SK-N-SH treated with all-trans-retinoic acid at 6 μM for 48 hours (cell line): Measurements from ENCODE around the gene FAF2.

ENCODE experiments used
- ATAC-seq: fragments of 200-7000 bp; cut with Tn5 transposase; 3 replicates; pipeline ENCODE4 v1.9.1; 2020; ENCODE audit warnings: mild to moderate bottlenecking, moderate library complexity
- ARNTL ChIP-seq: fragments of 450-650 bp; formaldehyde crosslinking; IDR thresholded peaks from 2 replicates; pipeline ENCODE4 v1.5.0; 2020; ENCODE audit warnings: low read depth, mild to moderate bottlenecking, moderate library complexity, borderline replicate concordance
- BACH2 ChIP-seq: fragments of 250-450 bp; sonication (Bioruptor Pico); IDR thresholded peaks from 2 replicates; pipeline ENCODE4 v1.9.0; 2021; ENCODE audit warnings: mild to moderate bottlenecking, borderline replicate concordance
- CSDC2 ChIP-seq: fragments of 250-450 bp; sonication (Bioruptor Pico); IDR thresholded peaks from 2 replicates; pipeline ENCODE4 v1.5.0; 2020; ENCODE audit warnings: mild to moderate bottlenecking, moderate library complexity
- ESRRG ChIP-seq: fragments of 250-450 bp; sonication (Bioruptor Pico); IDR thresholded peaks from 2 replicates; pipeline ENCODE4 v1.6.1; 2021; ENCODE audit warnings: mild to moderate bottlenecking
- GLIS3 ChIP-seq: fragments of 250-450 bp; sonication (Bioruptor Pico); IDR thresholded peaks from 2 replicates; pipeline ENCODE4 v1.5.0; 2020; ENCODE audit warnings: mild to moderate bottlenecking, moderate library complexity
- ISL1 ChIP-seq: fragments of 250-450 bp; sonication (Bioruptor Pico); IDR thresholded peaks from 2 replicates; pipeline ENCODE4 v2.1.2; 2022; ENCODE audit warnings: mild to moderate bottlenecking, moderate library complexity
- OSR1 ChIP-seq: fragments of 250-450 bp; sonication (Bioruptor Pico); IDR thresholded peaks from 2 replicates; pipeline ENCODE4 v1.8.0; 2022; ENCODE audit warnings: moderate library complexity, mild to moderate bottlenecking, inconsistent platforms
- PPARA ChIP-seq: fragments of 250-450 bp; sonication (Bioruptor Pico); IDR thresholded peaks from 2 replicates; pipeline ENCODE4 v1.5.0; 2020; ENCODE audit warnings: mild to moderate bottlenecking, borderline replicate concordance
- RARB ChIP-seq: fragments of 250-450 bp; sonication (Bioruptor Pico); IDR thresholded peaks from 2 replicates; pipeline ENCODE4 v1.8.0; 2021; ENCODE audit warnings: mild to moderate bottlenecking, moderate library complexity
- SNAI2 ChIP-seq: fragments of 250-450 bp; sonication (Bioruptor Pico); IDR thresholded peaks from 2 replicates; pipeline ENCODE4 v1.5.0; 2020; ENCODE audit warnings: mild to moderate bottlenecking, moderate library complexity
- TCF4 ChIP-seq: fragments of 250-450 bp; sonication (Bioruptor Pico); IDR thresholded peaks from 2 replicates; pipeline ENCODE4 v1.8.0; 2021; ENCODE audit warnings: mild to moderate bottlenecking, moderate library complexity, borderline replicate concordance
- TOX ChIP-seq: fragments of 250-450 bp; sonication (Bioruptor Pico); IDR thresholded peaks from 2 replicates; pipeline ENCODE4 v1.8.0; 2021; ENCODE audit warnings: mild to moderate bottlenecking, moderate library complexity, borderline replicate concordance
- TSHZ2 ChIP-seq: fragments of 250-450 bp; sonication (Bioruptor Pico); IDR thresholded peaks from 2 replicates; pipeline ENCODE4 v1.5.0; 2020; ENCODE audit warnings: mild to moderate bottlenecking, moderate library complexity
- ZC3H10 ChIP-seq: fragments of 250-450 bp; sonication (Bioruptor Pico); IDR thresholded peaks from 2 replicates; pipeline ENCODE4 v1.5.1; 2021; ENCODE audit warnings: mild to moderate bottlenecking, moderate library complexity
- ZFP3 ChIP-seq: fragments of 250-450 bp; sonication (Bioruptor Pico); IDR thresholded peaks from 2 replicates; pipeline ENCODE4 v1.5.0; 2020; ENCODE audit warnings: mild to moderate bottlenecking, moderate library complexity
- ZFP30 ChIP-seq: fragments of 450-650 bp; formaldehyde crosslinking; IDR thresholded peaks from 2 replicates; pipeline ENCODE4 v1.5.0; 2022; ENCODE audit warnings: mild to moderate bottlenecking, moderate library complexity
- ZNF565 ChIP-seq: fragments of 450-650 bp; formaldehyde crosslinking; conservative IDR thresholded peaks from 2 replicates; pipeline ENCODE4 v1.5.0; 2020; ENCODE audit warnings: low read depth, mild to moderate bottlenecking, moderate library complexity
- ZNF70 ChIP-seq: fragments of 450-650 bp; formaldehyde crosslinking; IDR thresholded peaks from 2 replicates; pipeline ENCODE4 v1.5.0; 2020; ENCODE audit warnings: mild to moderate bottlenecking, moderate library complexity
- ZNF8 ChIP-seq: fragments of 450-650 bp; formaldehyde crosslinking; IDR thresholded peaks from 2 replicates; pipeline ENCODE4 v1.5.0; 2020; ENCODE audit warnings: mild to moderate bottlenecking, moderate library complexity
- TF ChIP-seq, protein P1 (sequence below): fragments of 250-450 bp; sonication (Bioruptor Pico); IDR thresholded peaks from 2 replicates; pipeline ENCODE4 v1.8.0; 2021; ENCODE audit warnings: low read depth, mild to moderate bottlenecking, moderate library complexity, borderline replicate concordance
- TF ChIP-seq, protein P2 (sequence below): fragments of 250-450 bp; sonication (Bioruptor Pico); IDR thresholded peaks from 2 replicates; pipeline ENCODE4 v1.8.0; 2020; ENCODE audit warnings: mild to moderate bottlenecking, moderate library complexity, borderline replicate concordance
- TF ChIP-seq, protein P3 (sequence below): fragments of 250-450 bp; sonication (Bioruptor Pico); IDR thresholded peaks from 2 replicates; pipeline ENCODE4 v1.5.1; 2020; ENCODE audit warnings: low read depth, mild to moderate bottlenecking, moderate library complexity

Gene FAF2

GRCh38 chr5:176450077-176450476, 1.9 kb downstream of the FAF2 start:
- TF ChIP-seq, protein P1, sequence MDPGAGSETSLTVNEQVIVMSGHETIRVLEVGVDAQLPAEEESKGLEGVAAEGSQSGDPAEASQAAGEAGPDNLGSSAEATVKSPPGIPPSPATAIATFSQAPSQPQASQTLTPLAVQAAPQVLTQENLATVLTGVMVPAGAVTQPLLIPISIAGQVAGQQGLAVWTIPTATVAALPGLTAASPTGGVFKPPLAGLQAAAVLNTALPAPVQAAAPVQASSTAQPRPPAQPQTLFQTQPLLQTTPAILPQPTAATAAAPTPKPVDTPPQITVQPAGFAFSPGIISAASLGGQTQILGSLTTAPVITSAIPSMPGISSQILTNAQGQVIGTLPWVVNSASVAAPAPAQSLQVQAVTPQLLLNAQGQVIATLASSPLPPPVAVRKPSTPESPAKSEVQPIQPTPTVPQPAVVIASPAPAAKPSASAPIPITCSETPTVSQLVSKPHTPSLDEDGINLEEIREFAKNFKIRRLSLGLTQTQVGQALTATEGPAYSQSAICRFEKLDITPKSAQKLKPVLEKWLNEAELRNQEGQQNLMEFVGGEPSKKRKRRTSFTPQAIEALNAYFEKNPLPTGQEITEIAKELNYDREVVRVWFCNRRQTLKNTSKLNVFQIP, result no peak
- TF ChIP-seq SNAI2 (CRISPR knock-in tag) (no peak), TOX (CRISPR knock-in tag) (no peak), ZNF565 (CRISPR knock-in tag) (no peak), TSHZ2 (CRISPR knock-in tag) (no peak), ZC3H10 (CRISPR knock-in tag) (no peak), GLIS3 (CRISPR knock-in tag) (no peak), BACH2 (CRISPR knock-in tag) (no peak), ZNF70 (CRISPR knock-in tag) (no peak), ISL1 (CRISPR knock-in tag) (no peak), PPARA (no peak), ARNTL (CRISPR knock-in tag) (no peak), TCF4 (no peak), ZFP30 (CRISPR knock-in tag) (no peak)
- TF ChIP-seq, protein P2, sequence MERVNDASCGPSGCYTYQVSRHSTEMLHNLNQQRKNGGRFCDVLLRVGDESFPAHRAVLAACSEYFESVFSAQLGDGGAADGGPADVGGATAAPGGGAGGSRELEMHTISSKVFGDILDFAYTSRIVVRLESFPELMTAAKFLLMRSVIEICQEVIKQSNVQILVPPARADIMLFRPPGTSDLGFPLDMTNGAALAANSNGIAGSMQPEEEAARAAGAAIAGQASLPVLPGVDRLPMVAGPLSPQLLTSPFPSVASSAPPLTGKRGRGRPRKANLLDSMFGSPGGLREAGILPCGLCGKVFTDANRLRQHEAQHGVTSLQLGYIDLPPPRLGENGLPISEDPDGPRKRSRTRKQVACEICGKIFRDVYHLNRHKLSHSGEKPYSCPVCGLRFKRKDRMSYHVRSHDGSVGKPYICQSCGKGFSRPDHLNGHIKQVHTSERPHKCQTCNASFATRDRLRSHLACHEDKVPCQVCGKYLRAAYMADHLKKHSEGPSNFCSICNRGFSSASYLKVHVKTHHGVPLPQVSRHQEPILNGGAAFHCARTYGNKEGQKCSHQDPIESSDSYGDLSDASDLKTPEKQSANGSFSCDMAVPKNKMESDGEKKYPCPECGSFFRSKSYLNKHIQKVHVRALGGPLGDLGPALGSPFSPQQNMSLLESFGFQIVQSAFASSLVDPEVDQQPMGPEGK, result no peak
- ATAC-seq, result no peak

GRCh38 chr5:176454724-176455394, 6.7 kb downstream of the FAF2 start:
- ATAC-seq, result no peak

More at GRCh38 chr5:176454724-176455394, 6.7 kb downstream of the FAF2 start:
- TF ChIP-seq TSHZ2 (CRISPR knock-in tag), result no peak
- no peak for TF ChIP-seq ZFP3 (CRISPR knock-in tag)
- no peak for TF ChIP-seq ZNF565 (CRISPR knock-in tag)
- no peak for TF ChIP-seq ZNF8 (CRISPR knock-in tag)
- TF ChIP-seq ESRRG (CRISPR knock-in tag), result no peak
- TF ChIP-seq, protein P3, sequence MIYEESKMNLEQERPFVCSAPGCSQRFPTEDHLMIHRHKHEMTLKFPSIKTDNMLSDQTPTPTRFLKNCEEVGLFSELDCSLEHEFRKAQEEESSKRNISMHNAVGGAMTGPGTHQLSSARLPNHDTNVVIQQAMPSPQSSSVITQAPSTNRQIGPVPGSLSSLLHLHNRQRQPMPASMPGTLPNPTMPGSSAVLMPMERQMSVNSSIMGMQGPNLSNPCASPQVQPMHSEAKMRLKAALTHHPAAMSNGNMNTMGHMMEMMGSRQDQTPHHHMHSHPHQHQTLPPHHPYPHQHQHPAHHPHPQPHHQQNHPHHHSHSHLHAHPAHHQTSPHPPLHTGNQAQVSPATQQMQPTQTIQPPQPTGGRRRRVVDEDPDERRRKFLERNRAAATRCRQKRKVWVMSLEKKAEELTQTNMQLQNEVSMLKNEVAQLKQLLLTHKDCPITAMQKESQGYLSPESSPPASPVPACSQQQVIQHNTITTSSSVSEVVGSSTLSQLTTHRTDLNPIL (CRISPR knock-in tag), result no peak
- TF ChIP-seq PPARA, result no peak
- TF ChIP-seq ZFP30 (CRISPR knock-in tag), result no peak
- TF ChIP-seq, protein P2, result no peak
- no peak for TF ChIP-seq GLIS3 (CRISPR knock-in tag)
- no peak for TF ChIP-seq ZC3H10 (CRISPR knock-in tag)
- TF ChIP-seq TOX (CRISPR knock-in tag), result no peak
- no peak for TF ChIP-seq OSR1 (CRISPR knock-in tag)
- no peak for TF ChIP-seq ISL1 (CRISPR knock-in tag)
- TF ChIP-seq RARB (CRISPR knock-in tag), result no peak
- no peak for TF ChIP-seq CSDC2
- TF ChIP-seq, protein P1, result no peak
